HepG2 (cell line): ENCODE results near the gene LZTR1. TPM values are rescaled to one million over a fixed set of nuclear protein-coding genes. Genes with fewer than 3 reads are reported as not detected.

Source experiments
- ATF4 ChIP-seq, 2 experiments: fragments of 450-650 bp in 1 of 2; sonication (generic) in 1 of 2; formaldehyde crosslinking; IDR thresholded peaks; 2 replicates each; pipeline versions ENCODE4 v1.5.0 to v1.8.0; 2020 to 2022; ENCODE audit warnings: mild to moderate bottlenecking in 1 of 2, missing genetic modification reagents in 1 of 2
- ATRX ChIP-seq: sonication (generic); formaldehyde crosslinking; IDR thresholded peaks from 2 replicates; pipeline ENCODE4 v1.4.0; 2020; ENCODE audit warnings: missing genetic modification reagents, borderline replicate concordance
- CBX2 ChIP-seq, 2 experiments: fragments of 200-600 bp in 1 of 2; sonication (generic); formaldehyde crosslinking in 1 of 2; IDR thresholded peaks; 2 replicates each; pipeline versions ENCODE4 v1.7.0 to v1.8.1; 2018 to 2022; ENCODE audit warnings: low read depth in 2 of 2, low read length in 1 of 2, mild to moderate bottlenecking in 1 of 2, missing genetic modification reagents in 1 of 2
- FOXK1 ChIP-seq: sonication (generic); formaldehyde crosslinking; IDR thresholded peaks from 2 replicates; pipeline ENCODE4 v1.4.0; 2020; ENCODE audit warnings: low read depth, missing genetic modification reagents, borderline replicate concordance
- HIC2 ChIP-seq: sonication (generic); formaldehyde crosslinking; IDR thresholded peaks from 2 replicates; pipeline ENCODE4 v1.9.0; 2022; ENCODE audit warnings: low read depth, missing genetic modification reagents
- JDP2 ChIP-seq: sonication (generic); formaldehyde crosslinking; IDR thresholded peaks from 2 replicates; pipeline ENCODE4 v1.8.1; 2022; ENCODE audit warnings: missing genetic modification reagents, borderline replicate concordance
- JUNB ChIP-seq: sonication (generic); formaldehyde crosslinking; IDR thresholded peaks from 2 replicates; pipeline ENCODE4 v1.8.0; 2022; ENCODE audit warnings: missing genetic modification reagents, mild to moderate bottlenecking, borderline replicate concordance
- KLF12 ChIP-seq: sonication (generic); formaldehyde crosslinking; IDR thresholded peaks from 2 replicates; pipeline ENCODE4 v1.4.0; 2020; ENCODE audit warnings: missing genetic modification reagents, borderline replicate concordance
- KLF16 ChIP-seq, 2 experiments: sonication (generic) in 1 of 2; formaldehyde crosslinking in 1 of 2; IDR thresholded peaks; 2 replicates each; pipeline versions ENCODE4 v1.6.1 to v1.8.0; 2016 to 2023; ENCODE audit warnings: missing genetic modification reagents in 2 of 2, missing compliant biosample characterization in 1 of 2
- MEIS1 ChIP-seq: sonication (generic); formaldehyde crosslinking; IDR thresholded peaks from 2 replicates; pipeline ENCODE4 v1.9.0; 2021; ENCODE audit warnings: mild to moderate bottlenecking, missing genetic modification reagents, moderate library complexity, borderline replicate concordance
- RBM22 ChIP-seq: fragments of 200-400 bp; formaldehyde crosslinking; optimal IDR thresholded peaks from 2 replicates; pipeline ENCODE3; 2017; ENCODE audit warnings: mild to moderate bottlenecking, low read length, moderate library complexity
- TBX2 ChIP-seq: sonication (generic); formaldehyde crosslinking; IDR thresholded peaks from 2 replicates; pipeline ENCODE4 v1.5.0; 2020; ENCODE audit warnings: missing genetic modification reagents, mild to moderate bottlenecking, borderline replicate concordance
- THAP8 ChIP-seq: sonication (generic); formaldehyde crosslinking; IDR thresholded peaks from 2 replicates; pipeline ENCODE4 v1.5.1; 2020; ENCODE audit warnings: missing genetic modification reagents, mild to moderate bottlenecking, borderline replicate concordance
- TRIM22 ChIP-seq: fragments of 450-650 bp; IDR thresholded peaks from 2 replicates; pipeline ENCODE4 v1.6.1; 2017
- ZBTB25 ChIP-seq: IDR thresholded peaks from 2 replicates; pipeline ENCODE4 v1.6.1; 2018; ENCODE audit warnings: missing genetic modification reagents
- ZFY ChIP-seq: sonication (generic); formaldehyde crosslinking; IDR thresholded peaks from 2 replicates; pipeline ENCODE4 v1.4.0; 2020; ENCODE audit warnings: missing genetic modification reagents
- ZNF136 ChIP-seq: sonication (generic); formaldehyde crosslinking; IDR thresholded peaks from 2 replicates; pipeline ENCODE4 v1.8.1; 2022; ENCODE audit warnings: low read depth, mild to moderate bottlenecking, moderate library complexity, missing genetic modification reagents
- ZNF431 ChIP-seq: sonication (generic); formaldehyde crosslinking; IDR thresholded peaks from 2 replicates; pipeline ENCODE4 v1.9.0; 2022; ENCODE audit warnings: missing genetic modification reagents, low read depth, mild to moderate bottlenecking, borderline replicate concordance
- ZNF704 ChIP-seq: sonication (generic); formaldehyde crosslinking; IDR thresholded peaks from 2 replicates; pipeline ENCODE4 v1.8.1; 2023; ENCODE audit warnings: mild to moderate bottlenecking, inconsistent platforms, moderate library complexity, missing genetic modification reagents, borderline replicate concordance
- polyA plus RNA-seq, 8 experiments: library from polyadenylated mRNA; depleted of rRNA in 3 of 8; stranded (reverse) in 7 of 8; unstranded in 1 of 8; fragments of >200 nt; fragmentation: Illumina TruSeq in 4 of 8; extraction: Trizol in 4 of 8; gene quantifications; 2 replicates each; pipeline versions ENCODE4 v1.2.1 to v1.2.3, GENCODE V29; 2011 to 2016; ENCODE audit warnings: low read depth in 4 of 8, missing spikeins in 1 of 8, mixed read lengths in 1 of 8; ENCODE audit not compliant: insufficient read depth in 1 of 8
- total RNA-seq, 5 experiments: library from RNA; depleted of rRNA; stranded (reverse); fragments of >200 nt; fragmentation: Illumina TruSeq; extraction: Trizol; gene quantifications; 2 replicates each; pipeline ENCODE4 v1.2.3, GENCODE V29; 2016; ENCODE audit warnings: low read depth in 1 of 5

LZTR1 gene
- total and polyA plus RNA-seq, 2 of the 13 experiments (the other 11 are each of a cell fraction or from before 2014, with no cell fraction given), result 21.8 to 22.4 TPM

- TF ChIP-seq ZFY (peak; percentile 65; the same call in 1 of the 2 replicates), JDP2 (CRISPR knock-in tag) (no peak), RBM22 (no peak), JUNB (no peak), HIC2 (0 out of 2 replicates have a peak, but pooled peaks have one; percentile 24), ATRX (CRISPR knock-in tag) (no peak), TRIM22 (no peak), CBX2 (IDR thresholded peaks at IDR 0.05; ENCODE audit: low read depth, low read length) (no peak), CBX2 (CRISPR knock-in tag; IDR thresholded peaks at IDR 0.05; ENCODE audit: low read depth) (no peak; the same call in 1 of the 2 replicates), THAP8 (no peak), ZNF704 (CRISPR knock-in tag) (no peak), KLF12 (CRISPR knock-in tag) (no peak), KLF16 (CRISPR knock-in tag; IDR thresholded peaks at IDR 0.05) (no peak), ZNF431 (CRISPR knock-in tag) (no peak), TBX2 (CRISPR knock-in tag) (no peak; the same call in 1 of the 2 replicates), ZNF136 (peak; percentile 75; the same call in 1 of the 2 replicates), ATF4 (CRISPR knock-in tag; IDR thresholded peaks at IDR 0.05) (no peak), ZBTB25 (CRISPR knock-in tag) (no peak), FOXK1 (no peak), MEIS1 (CRISPR knock-in tag) (no peak)
These were observed 24.9 kb upstream of the LZTR1 start (continued) for GRCh38 chr22:20957102-20957682.
